Activated CD4-positive, alpha-beta T cell treated with anti-CD3 and anti-CD28 coated beads, Interleukin-2, Interleukin-4, amounts not matched to agents 100 ng/mL and 50 ng/mL, durations not matched to agents 16 hours and 8 hours (primary cell): ENCODE data around the gene MINAR1.
A peak's percentile ranks its signal among the peaks of the same experiment; 100 is the strongest.

Source experiments
- DNase-seq: peaks from one replicate; pipeline ENCODE4 v3.0.0-alpha.2; 2020; ENCODE audit warnings: low spot score

The MINAR1 gene

DNA sequence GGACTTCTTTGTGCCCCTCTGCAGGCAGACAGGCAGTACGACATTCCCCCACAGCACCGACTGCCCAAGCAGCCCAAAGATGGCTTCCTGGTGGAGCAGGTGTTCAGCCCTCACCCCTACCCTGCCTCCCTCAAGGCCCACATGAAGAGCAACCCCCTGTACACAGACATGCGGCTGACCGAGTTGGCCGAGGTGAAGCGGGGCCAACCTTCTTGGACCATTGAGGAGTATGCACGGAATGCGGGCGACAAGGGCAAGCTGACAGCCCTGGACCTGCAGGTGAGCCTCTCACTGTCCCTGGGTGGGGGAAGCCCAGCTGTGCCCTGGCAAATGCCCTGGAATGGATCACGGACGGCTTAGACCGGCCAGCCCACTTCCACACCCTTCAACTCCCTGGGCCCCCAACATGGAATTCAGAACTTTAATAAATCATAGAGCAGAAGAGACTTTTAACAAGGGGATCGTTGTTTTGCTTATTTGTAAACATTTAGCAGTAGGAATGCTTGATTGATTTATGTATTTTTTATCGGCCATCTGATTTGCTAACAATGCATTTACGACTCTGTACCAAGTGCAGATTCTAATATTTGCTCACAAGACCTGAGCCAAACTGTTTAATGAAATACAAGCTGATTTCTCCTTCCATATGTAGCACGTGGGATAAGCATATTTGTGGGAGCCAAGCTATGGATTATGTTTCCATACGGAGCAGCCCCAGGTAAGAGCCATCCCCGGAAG is 31.1 kb downstream of the MINAR1 start:
- no peak for DNase-seq

DNA sequence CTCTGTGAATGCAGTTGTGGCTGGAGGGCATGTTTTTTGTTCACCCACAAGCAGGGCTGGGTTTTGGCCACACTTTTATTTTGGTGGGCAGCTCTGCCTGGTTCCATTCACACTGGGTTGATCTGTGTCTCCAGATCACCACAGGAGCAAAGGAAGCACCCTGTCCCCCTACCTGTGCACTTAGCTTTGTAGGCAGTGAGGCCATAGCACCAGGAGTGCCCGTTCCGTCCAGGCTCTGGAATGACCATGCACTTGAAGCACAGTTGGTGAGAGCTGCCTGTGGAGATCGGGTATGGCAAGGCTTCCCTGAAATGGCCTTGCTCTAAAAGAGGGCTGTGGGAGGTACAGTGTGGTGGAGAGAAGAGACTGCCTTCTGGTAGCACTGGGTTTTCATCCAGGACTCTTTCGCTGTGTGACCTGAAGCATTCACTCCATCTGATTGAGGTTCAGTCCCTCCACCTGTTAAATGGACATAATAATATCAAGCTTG is 31.7 kb downstream of the MINAR1 start:
- no peak for DNase-seq

DNA sequence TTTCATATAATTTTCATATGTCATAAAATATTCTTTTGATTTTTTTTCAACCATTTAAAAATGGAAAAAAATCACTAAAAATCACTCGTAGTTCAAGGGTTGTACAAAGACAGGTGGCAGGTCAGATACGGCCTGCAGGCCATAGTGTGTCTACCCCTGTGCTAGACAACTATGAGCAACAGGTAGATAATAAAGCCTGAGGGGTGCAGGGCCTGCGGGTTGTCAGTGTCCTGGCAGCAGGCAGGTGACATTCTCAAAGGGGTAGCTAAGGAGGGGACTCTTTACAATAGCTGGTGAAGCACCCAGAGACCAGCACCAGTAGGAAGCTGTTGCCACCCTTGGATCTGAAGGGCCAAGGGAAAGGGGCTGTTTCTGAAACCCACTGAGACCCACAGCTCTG is 34.4 kb downstream of the MINAR1 start:
- no peak for DNase-seq

DNA sequence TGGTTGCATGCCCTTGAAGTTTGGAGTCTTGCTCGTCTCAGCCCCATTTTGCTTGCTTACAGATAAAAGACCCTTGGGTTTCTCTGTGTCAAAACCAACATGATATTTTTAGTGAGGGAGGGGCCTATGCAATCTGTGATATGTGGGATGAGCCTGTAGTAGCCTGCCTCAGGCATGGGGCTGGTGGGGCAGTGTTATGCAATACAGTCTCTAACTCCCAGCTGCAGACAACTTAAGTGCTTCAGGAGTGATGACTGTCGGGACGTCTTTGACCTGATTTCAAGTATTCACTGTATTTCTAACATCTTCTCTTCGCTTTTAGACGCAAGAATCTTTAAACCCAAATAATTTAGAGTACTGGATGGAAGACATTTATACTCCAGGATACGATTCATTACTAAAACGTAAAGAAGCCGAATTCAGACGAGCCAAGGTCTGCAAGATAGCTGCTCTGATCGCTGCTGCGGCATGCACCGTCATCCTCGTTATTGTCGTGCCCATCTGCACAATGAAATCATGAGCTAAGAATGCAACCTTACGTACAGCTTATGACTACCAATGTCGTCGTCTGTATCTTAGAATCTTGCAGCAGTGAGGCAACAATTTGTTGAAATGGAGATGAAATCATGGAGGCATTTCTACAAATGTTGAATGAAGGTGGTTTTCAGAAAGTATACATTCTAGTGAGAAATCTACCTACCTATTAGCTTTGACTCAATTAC is 35.9 kb downstream of the MINAR1 start:
- no peak for DNase-seq

DNA sequence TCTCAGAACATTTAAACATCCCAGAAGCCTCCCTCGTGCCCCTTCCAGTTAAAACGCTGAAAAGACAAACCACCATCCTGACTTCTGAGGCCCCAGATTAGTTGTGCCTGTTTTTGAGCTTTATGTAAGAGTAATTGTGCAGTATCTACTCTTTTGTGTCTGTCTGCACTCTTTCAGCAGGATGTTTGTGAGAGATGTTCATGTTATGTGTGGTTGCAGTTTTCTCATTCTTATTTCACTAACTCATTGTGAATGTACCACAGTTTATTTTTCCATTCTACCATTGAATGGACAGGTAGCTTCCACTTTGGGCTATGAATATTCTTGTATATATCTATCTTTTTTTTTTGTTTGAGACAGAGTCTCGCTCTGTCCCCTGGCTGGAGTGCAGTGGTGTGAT is 40.3 kb downstream of the MINAR1 start:
- DNase-seq, result no peak

DNA sequence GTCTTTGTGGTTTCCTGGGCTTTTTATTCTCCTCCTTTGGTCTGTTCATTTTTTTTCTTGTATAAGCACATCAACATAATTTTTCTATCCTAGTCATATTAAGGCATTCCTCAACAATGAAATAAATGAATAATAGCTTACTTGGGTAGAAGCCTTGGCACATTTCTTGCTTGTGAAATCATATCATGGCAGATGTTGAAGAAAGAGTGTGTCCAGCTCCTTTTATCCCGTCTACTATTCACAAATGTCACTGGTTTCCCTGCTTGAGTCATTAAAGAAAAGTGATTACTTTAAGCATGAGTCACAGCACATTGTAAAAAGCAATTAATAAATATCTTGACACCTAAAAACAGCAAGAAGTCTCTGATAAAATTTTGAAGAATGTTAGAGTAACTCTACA is 42.1 kb downstream of the MINAR1 start:
- no peak for DNase-seq

DNA sequence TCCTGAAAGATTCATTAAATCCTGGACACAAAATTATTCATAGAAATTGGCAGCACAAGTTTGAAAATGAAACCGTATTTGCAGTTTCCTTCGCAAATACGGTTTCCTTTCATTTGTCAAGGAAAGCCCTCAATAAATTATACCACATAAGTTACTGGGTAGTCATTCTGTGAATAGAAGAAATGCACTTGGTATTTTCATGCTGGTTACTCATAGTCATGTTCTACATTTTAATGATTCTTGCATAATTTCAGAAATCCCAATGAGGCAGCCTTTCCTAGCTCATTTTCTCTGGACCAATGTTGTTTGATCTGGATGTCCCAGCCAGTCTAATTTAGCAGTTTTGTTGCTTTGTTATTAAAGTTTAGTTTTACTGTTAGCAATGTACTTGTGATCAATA is 43.2 kb downstream of the MINAR1 start:
- peak; percentile 1 for DNase-seq

DNA sequence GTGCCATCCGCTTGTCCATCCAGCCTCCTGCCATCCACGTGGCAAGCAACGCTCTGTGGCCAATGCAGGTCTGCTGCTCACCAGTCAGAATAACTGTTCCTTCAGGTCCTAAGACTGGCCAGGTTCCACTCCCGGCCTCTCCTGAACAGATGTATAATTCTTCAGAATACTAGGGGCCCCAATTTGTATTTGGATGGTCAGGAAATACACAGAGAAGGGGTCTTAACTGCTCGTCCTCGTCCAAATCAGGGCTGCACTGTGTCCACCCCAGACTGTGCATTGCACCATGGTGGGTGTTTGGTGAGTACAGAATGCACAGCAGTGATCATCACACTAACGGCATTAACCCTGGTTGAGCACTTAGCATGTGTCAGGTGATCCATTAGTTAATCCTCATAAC is 46.0 kb downstream of the MINAR1 start:
- DNase-seq, result no peak

DNA sequence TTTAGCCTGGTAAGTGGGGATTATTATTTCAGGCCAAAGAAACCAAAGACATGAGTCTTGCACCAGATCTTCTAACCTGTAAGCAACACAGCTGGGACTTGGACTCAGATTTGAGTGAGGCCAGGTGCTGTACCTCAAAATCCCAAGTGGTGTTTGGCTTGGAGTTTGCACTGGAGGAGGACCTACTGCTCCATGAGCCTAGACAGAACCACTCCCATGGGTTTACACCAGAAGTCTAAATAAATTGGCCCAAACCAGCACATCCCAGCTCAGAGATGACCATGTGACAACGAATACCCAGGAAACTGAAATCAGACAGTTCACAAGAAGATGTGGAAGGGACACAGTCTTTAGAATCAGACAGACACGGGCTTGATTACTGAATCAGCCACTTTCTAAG is 47.5 kb downstream of the MINAR1 start:
- DNase-seq, result no peak

DNA sequence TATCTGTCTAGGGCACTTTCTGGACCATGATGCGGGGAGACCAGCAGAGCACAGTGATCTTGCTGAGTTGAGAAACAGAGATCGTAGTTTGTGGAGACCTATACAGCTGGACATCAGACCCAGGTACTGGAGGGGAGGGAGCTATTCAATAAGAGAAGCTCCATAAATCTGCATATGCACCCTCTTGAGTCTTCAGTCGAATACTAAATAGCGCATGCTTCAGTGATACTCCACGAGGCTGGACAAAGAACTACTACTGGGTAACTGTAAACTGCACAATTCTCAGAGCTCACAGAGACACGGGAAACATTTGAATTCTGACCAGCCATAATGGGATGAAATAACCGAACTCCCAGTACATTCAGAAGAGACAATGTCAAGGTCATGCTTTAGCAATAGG is 49.7 kb downstream of the MINAR1 start:
- DNase-seq, result no peak
